ENCODE results near the gene LUC7L2.
"Not testable (repeated sequence)": the region's sequence is repeated elsewhere in the genome, so short reads cannot be mapped to it uniquely, and the experiment has no call there.

The LUC7L2 gene

GRCh38 chr7:139452958-139453672 is 93.4 kb downstream of the LUC7L2 start:
- DNase-seq: no peak

GRCh38 chr7:139453673-139454321 is 94.1 kb downstream of the LUC7L2 start:
- no peak for DNase-seq

- DNase-seq: no peak
Observed at GRCh38 chr7:139455789-139456188, 96.1 kb downstream of the LUC7L2 start.

GRCh38 chr7:139456511-139456910 is 96.8 kb downstream of the LUC7L2 start:
- no peak for DNase-seq

GRCh38 chr7:139457153-139457946 is 97.7 kb downstream of the LUC7L2 start:
- DNase-seq: no peak

- not testable (repeated sequence) for DNase-seq
Observed at GRCh38 chr7:139463421-139463820, 103.7 kb downstream of the LUC7L2 start.

GRCh38 chr7:139464511-139464910 is 104.8 kb downstream of the LUC7L2 start:
- DNase-seq: not testable (repeated sequence)

- DNase-seq: not testable (repeated sequence)
Observed at GRCh38 chr7:139465072-139465471, 105.4 kb downstream of the LUC7L2 start.

GRCh38 chr7:139467729-139468128 is 108.0 kb downstream of the LUC7L2 start:
- DNase-seq: not testable (repeated sequence)

GRCh38 chr7:139468281-139468680 is 108.6 kb downstream of the LUC7L2 start:
- DNase-seq: not testable (repeated sequence)

GRCh38 chr7:139471740-139472353 is 112.2 kb downstream of the LUC7L2 start:
- DNase-seq: no peak
